Stomach (tissue), 4 donors: Measurements from ENCODE around the gene NCKAP5.

ENCODE experiments used
- CTCF ChIP-seq, 7 experiments: fragments of 450-650 bp in 4 of 7; fragments of 200-600 bp in 3 of 7; sonication (generic) in 3 of 7; IDR thresholded peaks; one replicate each; pipeline ENCODE4 v1.5.1; 2016 to 2019; ENCODE audit warnings: antibody characterized with exemption in 7 of 7, control low read depth in 2 of 7, mild to moderate bottlenecking in 1 of 7
- EP300 ChIP-seq: sonication (generic); formaldehyde crosslinking; IDR thresholded peaks from one replicate; pipeline ENCODE4 v1.6.1; 2017; ENCODE audit warnings: antibody characterized with exemption
- POLR2A ChIP-seq, 4 donors: fragments of 450-650 bp; IDR thresholded peaks; one replicate each; pipeline ENCODE4 v1.6.1; 2016; ENCODE audit warnings: antibody characterized with exemption in 4 of 4, control low read depth in 2 of 4, mild to moderate bottlenecking in 1 of 4, moderate library complexity in 1 of 4
- POLR2AphosphoS5 ChIP-seq, 3 donors: sonication (generic); formaldehyde crosslinking; IDR thresholded peaks; one replicate each; pipeline ENCODE4 v1.6.1; 2016; ENCODE audit warnings: antibody characterized with exemption in 3 of 3

- no peak for TF ChIP-seq CTCF (IDR thresholded peaks at IDR 0.05)
- no peak for TF ChIP-seq POLR2AphosphoS5 (IDR thresholded peaks at IDR 0.05)
- no peak for TF ChIP-seq EP300
- TF ChIP-seq POLR2A (IDR thresholded peaks at IDR 0.05) = no peak
Measured at GRCh38 chr2:133252780-133253355, 315.4 kb downstream of the NCKAP5 start.
